Caco-2 (cell line): ENCODE measurements around the gene USP24. TPM values are rescaled to one million over a fixed set of nuclear protein-coding genes. Genes with fewer than 3 reads are reported as not detected.

ENCODE experiments used
- BruUV-seq: library from RNA; stranded (reverse); fragments of 400-500 nt; replicated peaks from 2 replicates; lab custom pipeline; 2021; lab: Mats Ljungman, UMichigan
- CTCF ChIA-PET: fragments of 300-600 bp; sonication (Branson Sonifier 250); formaldehyde crosslinking; loops from one replicate; lab custom pipeline; 2022; ENCODE audit warnings: antibody characterized with exemption; lab: Charles Lee
- POLR2A ChIA-PET: fragments of 300-600 bp; sonication (Branson Sonifier 250); formaldehyde crosslinking; loops from one replicate; lab custom pipeline; 2022; ENCODE audit warnings: antibody characterized with exemption; lab: Charles Lee
- DNase-seq, 2 experiments: peaks; one replicate each; pipeline versions ENCODE4 v3.0.0 to v3.0.0-alpha.2; 2020 to 2022
- H3K27me3 ChIP-seq: replicated peaks from 2 replicates; pipeline ENCODE4 v1.6.0; 2011; ENCODE audit warnings: low read length; ENCODE audit not compliant: control insufficient read depth, insufficient read depth
- H3K36me3 ChIP-seq: 2 replicates; pipeline ENCODE4 v1.5.1; 2011; ENCODE audit warnings: low read length; ENCODE audit not compliant: control insufficient read depth, insufficient read depth
- H3K4me1 ChIP-seq: fragments of 250-450 bp; sonication (Bioruptor Pico); 2 replicates; pipeline ENCODE4 v1.5.1; 2020; ENCODE audit warnings: mild to moderate bottlenecking
- H3K4me3 ChIP-seq: 2 replicates; pipeline ENCODE4 v1.5.1; 2011; ENCODE audit warnings: low read depth, mild to moderate bottlenecking, control low read depth, low read length
- H3K9me3 ChIP-seq: fragments of 250-450 bp; sonication (Bioruptor Pico); 2 replicates; pipeline ENCODE4 v1.5.1; 2020; ENCODE audit warnings: mild to moderate bottlenecking, moderate library complexity
- H3K27ac Mint-ChIP-seq: one replicate; pipeline ENCODE4 v1.8.0; 2022; ENCODE audit warnings: mixed read lengths; ENCODE audit not compliant: unreplicated experiment
- H3K27me3 Mint-ChIP-seq: one replicate; pipeline ENCODE4 v1.8.0; 2022; ENCODE audit warnings: mixed read lengths; ENCODE audit not compliant: insufficient read depth, unreplicated experiment
- H3K36me3 Mint-ChIP-seq: one replicate; pipeline ENCODE4 v1.8.0; 2022; ENCODE audit warnings: mild to moderate bottlenecking, mixed read lengths; ENCODE audit not compliant: insufficient read depth, unreplicated experiment
- H3K4me1 Mint-ChIP-seq: one replicate; pipeline ENCODE4 v1.8.0; 2022; ENCODE audit warnings: low read depth, mixed read lengths; ENCODE audit not compliant: unreplicated experiment
- H3K4me3 Mint-ChIP-seq: one replicate; pipeline ENCODE4 v1.8.0; 2022; ENCODE audit warnings: mild to moderate bottlenecking, moderate library complexity, mixed read lengths; ENCODE audit not compliant: unreplicated experiment
- H3K9me3 Mint-ChIP-seq: one replicate; pipeline ENCODE4 v1.8.0; 2022; ENCODE audit warnings: mixed read lengths; ENCODE audit not compliant: unreplicated experiment
- intact Hi-C: fragments of 100-400 bp; cut with micrococcal nuclease; formaldehyde crosslinking; loops from one replicate; pipeline ENCODE4 v1.10.0; 2022; ENCODE audit not compliant: unreplicated experiment
- total RNA-seq: library from RNA; stranded (reverse); gene quantifications from 2 replicates; pipeline ENCODE4 v1.2.3, GENCODE V29; 2022
- TF ChIP-seq, protein P1 (sequence below), 2 experiments: fragments of 200-600 bp in 1 of 2; IDR thresholded peaks; 1 replicate in 1 of 2; 2 replicates in 1 of 2; pipeline versions ENCODE4 v1.5.1 to v1.8.0; 2011 to 2022; ENCODE audit warnings: antibody characterized with exemption in 1 of 2, control low read depth in 1 of 2, inconsistent platforms in 1 of 2, low read depth in 1 of 2, low read length in 1 of 2, mild to moderate bottlenecking in 1 of 2, moderate library complexity in 1 of 2; ENCODE audit not compliant: insufficient read depth in 1 of 2, severe bottlenecking in 1 of 2, unreplicated experiment in 1 of 2

The USP24 gene
- total RNA-seq, 1 experiment from 2014 or later = 34.7 TPM

DNA sequence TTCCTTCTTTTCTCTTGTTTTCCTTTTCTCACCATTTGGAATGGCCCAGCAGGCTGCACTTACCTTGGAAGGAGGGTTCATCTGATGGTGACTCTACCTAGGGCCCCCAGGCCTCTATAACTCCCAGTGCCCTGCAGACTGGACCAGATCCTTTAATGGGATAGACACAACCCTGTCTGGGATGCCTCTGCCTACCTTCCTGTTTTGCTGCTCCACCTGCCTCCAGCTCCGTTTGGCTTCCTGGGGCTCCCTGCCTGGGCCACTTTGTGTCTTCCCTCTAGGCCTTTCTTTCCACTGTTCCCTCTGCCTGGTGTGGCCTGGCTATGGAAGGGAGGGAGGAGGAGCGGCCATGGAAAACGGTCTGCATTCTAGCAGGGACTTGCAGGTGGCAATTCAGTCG, 168.3 kb downstream of the USP24 start:
- H3K4me1 ChIP-seq = no peaks in the 10 kb centered on the region
- Mint-ChIP-seq H3K36me3 (peaks cover 12% of the 10 kb centered on the region), H3K9me3 (no peaks in the 10 kb centered on the region), H3K4me3 (no peak overlapping the region), H3K27ac (no peak overlapping the region), H3K27me3 (no peaks in the 10 kb centered on the region), H3K4me1 (no peaks in the 10 kb centered on the region)
- POLR2A ChIA-PET = no interaction called here
- TF ChIP-seq, protein P1, sequence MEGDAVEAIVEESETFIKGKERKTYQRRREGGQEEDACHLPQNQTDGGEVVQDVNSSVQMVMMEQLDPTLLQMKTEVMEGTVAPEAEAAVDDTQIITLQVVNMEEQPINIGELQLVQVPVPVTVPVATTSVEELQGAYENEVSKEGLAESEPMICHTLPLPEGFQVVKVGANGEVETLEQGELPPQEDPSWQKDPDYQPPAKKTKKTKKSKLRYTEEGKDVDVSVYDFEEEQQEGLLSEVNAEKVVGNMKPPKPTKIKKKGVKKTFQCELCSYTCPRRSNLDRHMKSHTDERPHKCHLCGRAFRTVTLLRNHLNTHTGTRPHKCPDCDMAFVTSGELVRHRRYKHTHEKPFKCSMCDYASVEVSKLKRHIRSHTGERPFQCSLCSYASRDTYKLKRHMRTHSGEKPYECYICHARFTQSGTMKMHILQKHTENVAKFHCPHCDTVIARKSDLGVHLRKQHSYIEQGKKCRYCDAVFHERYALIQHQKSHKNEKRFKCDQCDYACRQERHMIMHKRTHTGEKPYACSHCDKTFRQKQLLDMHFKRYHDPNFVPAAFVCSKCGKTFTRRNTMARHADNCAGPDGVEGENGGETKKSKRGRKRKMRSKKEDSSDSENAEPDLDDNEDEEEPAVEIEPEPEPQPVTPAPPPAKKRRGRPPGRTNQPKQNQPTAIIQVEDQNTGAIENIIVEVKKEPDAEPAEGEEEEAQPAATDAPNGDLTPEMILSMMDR (IDR thresholded peaks at IDR 0.05; ENCODE audit: insufficient read depth in 1 of 2, low read depth in 1 of 2, low read length in 1 of 2, severe bottlenecking in 1 of 2, unreplicated experiment in 1 of 2) = no peak
- intact Hi-C loops = no loop called here
- peaks cover 4% of the 10 kb centered on the region for H3K36me3 ChIP-seq
- CTCF ChIA-PET = no interaction called here
- no TSS peak for BruUV-seq
- no peak for DNase-seq
- no peaks in the 10 kb centered on the region for H3K27me3 ChIP-seq
- H3K9me3 ChIP-seq = no peaks in the 10 kb centered on the region
- no peak overlapping the region for H3K4me3 ChIP-seq

DNA sequence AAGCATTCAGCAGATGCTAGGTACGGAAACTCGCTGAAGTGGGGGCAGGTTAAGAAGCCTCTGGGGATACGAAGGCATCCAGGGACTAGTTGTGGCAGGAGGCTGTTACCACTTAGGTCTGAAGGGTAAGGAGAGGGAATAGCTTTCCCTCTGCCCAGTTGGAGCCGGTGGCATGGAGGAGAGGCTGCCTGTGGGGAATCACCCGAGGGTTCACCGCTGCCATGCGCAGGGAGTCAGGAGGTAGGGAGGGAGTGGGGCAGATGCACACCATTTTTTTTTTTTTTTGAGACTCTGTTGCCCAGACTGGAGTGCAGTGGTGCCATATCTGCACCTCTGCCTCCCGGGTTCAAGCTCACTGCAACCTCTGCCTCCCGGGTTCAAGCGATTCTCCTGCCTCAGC, 169.7 kb downstream of the USP24 start:
- Histone ChIP-seq H3K4me3 (no peak overlapping the region), H3K27me3 (no peaks in the 10 kb centered on the region), H3K4me1 (no peaks in the 10 kb centered on the region), H3K9me3 (no peaks in the 10 kb centered on the region), H3K36me3 (peaks cover 4% of the 10 kb centered on the region)
- H3K36me3 Mint-ChIP-seq = peaks cover 12% of the 10 kb centered on the region
- no peaks in the 10 kb centered on the region for H3K4me1 Mint-ChIP-seq
- ChIA-PET CTCF (no interaction called here), POLR2A (no interaction called here)
- no peak overlapping the region for H3K4me3 Mint-ChIP-seq
- TF ChIP-seq, protein P1 (IDR thresholded peaks at IDR 0.05; ENCODE audit: insufficient read depth in 1 of 2, low read depth in 1 of 2, low read length in 1 of 2, severe bottlenecking in 1 of 2, unreplicated experiment in 1 of 2) = no peak
- no TSS peak for BruUV-seq
- no peaks in the 10 kb centered on the region for H3K9me3 Mint-ChIP-seq
- intact Hi-C loops = no loop called here
- no peaks in the 10 kb centered on the region for H3K27me3 Mint-ChIP-seq
- no peak overlapping the region for H3K27ac Mint-ChIP-seq
- no peak for DNase-seq

DNA sequence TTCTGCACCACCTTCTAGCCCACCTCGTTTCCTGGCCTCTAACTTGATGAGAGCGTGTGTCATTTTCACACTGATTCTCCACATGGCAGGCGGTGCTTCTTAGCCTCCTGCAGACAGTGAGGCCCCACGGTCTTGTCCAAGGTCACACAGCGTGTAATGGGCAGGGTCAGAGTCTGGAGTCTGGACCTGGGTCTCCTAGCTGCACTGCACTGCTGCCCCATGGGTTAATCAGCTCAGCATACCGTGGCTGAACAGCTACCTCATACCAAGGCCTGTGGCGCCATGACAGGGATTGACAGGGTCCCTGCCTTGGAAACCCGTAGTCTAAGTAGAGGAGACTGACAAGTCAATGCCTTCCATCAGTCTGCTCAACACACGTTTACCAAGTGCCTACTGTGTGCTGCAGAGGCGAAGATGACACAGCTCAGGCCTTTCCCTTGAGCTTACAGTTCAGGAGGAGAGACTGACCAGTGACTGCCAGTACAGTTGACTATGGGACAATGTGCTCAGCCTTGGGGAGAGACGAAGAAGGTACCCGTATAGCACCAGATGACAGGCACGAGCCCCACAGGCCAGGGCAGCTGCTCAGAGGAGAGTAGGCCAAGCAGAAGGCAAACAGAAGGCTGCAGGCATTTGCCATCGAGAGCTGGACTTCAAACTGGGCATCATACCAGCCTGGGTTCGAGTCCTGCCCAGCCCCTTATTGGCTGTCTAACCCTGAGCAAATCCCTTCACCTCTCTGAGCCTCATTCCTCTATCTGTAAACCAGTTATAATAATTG, 170.4 kb downstream of the USP24 start:
- no peaks in the 10 kb centered on the region for H3K9me3 Mint-ChIP-seq
- DNase-seq = no peak
- H3K27ac Mint-ChIP-seq = no peak overlapping the region
- TF ChIP-seq, protein P1 (IDR thresholded peaks at IDR 0.05; ENCODE audit: insufficient read depth in 1 of 2, low read depth in 1 of 2, low read length in 1 of 2, severe bottlenecking in 1 of 2, unreplicated experiment in 1 of 2) = no peak
- no peaks in the 10 kb centered on the region for H3K9me3 ChIP-seq
- intact Hi-C loops = no loop called here
- BruUV-seq = no TSS peak
- H3K4me3 ChIP-seq = no peak overlapping the region
- H3K36me3 ChIP-seq = peaks cover 4% of the 10 kb centered on the region
- H3K4me1 Mint-ChIP-seq = no peaks in the 10 kb centered on the region
- no peaks in the 10 kb centered on the region for H3K27me3 ChIP-seq
- H3K27me3 Mint-ChIP-seq = no peaks in the 10 kb centered on the region
- H3K36me3 Mint-ChIP-seq = peaks cover 12% of the 10 kb centered on the region
- ChIA-PET CTCF (no interaction called here), POLR2A (no interaction called here)
- H3K4me1 ChIP-seq = no peaks in the 10 kb centered on the region
- no peak overlapping the region for H3K4me3 Mint-ChIP-seq
